Measurements from ENCODE around the gene LRRC39.
A peak's percentile ranks its signal among the peaks of the same experiment; 100 is the strongest.
"Not testable (repeated sequence)": the region's sequence is repeated elsewhere in the genome, so short reads cannot be mapped to it uniquely, and the experiment has no call there.

Gene LRRC39

DNA sequence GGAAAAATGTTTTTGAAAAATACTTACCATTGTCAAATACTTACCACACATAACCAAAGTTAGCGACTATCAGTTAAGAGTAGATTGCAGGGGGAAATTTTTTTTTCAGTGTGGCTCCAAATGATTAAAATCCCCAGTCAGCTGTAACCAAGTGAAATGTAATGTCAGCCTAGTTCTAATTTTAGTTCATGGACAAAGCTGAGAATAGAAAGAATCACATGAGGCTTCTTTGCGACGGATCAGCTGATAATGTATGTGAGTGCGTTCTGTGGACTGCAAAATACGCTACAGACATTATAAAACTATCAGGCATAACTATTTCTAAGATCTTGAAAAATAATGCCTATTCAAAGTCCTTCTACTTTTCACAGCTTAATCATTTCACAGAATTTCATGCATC lies at the start of gene LRRC39:
Gene LRRC39, minus strand, starts transcription at position 166 of the 400 bp plus-strand sequence. CDS start 9,740 bp downstream, outside the sequence.
- no peak for DNase-seq

- no peak for DNase-seq
These were observed 44.4 kb upstream of the LRRC39 start for GRCh38 chr1:100222428-100222827.

DNA sequence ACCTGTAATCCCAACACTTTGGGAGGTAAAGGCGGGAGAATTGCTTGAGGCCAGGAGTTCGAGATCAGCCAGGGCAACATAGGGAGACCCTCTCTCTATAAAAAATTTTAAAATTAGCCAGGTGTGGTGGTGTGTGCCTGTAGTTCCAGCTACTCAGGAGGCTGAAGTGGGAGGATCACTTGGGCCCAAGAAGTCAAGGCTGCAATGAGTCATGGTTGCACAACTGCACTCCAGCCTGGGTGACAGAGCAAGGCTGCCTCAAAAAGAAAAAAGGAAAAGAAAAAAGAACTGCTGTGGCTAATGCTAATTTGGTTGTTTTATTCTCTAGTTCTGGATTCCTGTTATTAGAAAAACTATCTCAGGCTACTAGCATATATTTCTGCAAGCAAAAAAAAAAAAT lies 41.8 kb upstream of the LRRC39 start:
- DNase-seq: no peak

- no peak for DNase-seq
These were observed 41.4 kb upstream of the LRRC39 start for GRCh38 chr1:100219457-100219856.

DNA sequence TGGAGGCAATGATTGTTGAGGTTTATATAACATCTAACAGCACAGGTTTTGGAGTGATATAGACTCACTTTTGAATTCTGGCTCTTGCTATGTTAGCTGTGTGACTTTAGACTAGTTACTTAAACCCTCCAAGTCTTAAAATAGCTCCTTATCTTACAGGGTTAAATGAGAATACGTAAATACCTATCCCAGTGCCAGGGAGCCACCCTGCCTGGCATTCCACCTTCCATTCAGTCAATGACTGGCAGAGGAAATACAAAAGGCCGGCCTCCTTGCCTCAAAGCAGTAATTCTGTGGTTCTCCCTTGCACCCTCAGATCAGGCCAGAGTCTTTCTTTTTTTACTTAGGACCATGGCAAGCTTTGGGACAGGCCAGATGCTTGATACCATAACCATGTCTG lies 39.8 kb upstream of the LRRC39 start:
- DNase-seq: no peak

GRCh38 chr1:100215101-100215500 lies 37.0 kb upstream of the LRRC39 start:
- DNase-seq: no peak

- no peak for DNase-seq
These were observed 35.1 kb upstream of the LRRC39 start for GRCh38 chr1:100213141-100213540.

GRCh38 chr1:100206301-100206700 lies 28.2 kb upstream of the LRRC39 start:
- DNase-seq: no peak

DNA sequence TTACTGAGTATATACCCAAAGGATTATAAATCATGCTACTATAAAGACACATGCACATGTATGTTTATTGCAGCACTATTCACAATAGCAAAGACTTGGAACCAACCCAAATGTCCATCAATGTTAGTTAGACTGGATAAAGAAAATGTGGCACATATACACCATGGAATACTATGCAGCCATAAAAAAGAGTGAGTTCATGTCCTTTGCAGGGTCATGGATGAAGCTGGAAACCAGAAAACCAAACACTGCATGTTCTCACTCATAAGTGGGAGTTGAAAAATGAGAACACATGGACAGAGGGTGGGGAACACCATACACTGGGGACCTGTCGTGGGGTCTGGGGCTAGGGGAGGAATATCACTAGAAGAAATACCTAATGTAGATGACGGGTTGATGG lies 27.5 kb upstream of the LRRC39 start:
- not testable (repeated sequence) for DNase-seq

GRCh38 chr1:100205103-100205502 lies 27.0 kb upstream of the LRRC39 start:
- DNase-seq: not testable (repeated sequence)

- DNase-seq: not testable (repeated sequence)
These were observed 24.6 kb upstream of the LRRC39 start for GRCh38 chr1:100202703-100203102.

DNA sequence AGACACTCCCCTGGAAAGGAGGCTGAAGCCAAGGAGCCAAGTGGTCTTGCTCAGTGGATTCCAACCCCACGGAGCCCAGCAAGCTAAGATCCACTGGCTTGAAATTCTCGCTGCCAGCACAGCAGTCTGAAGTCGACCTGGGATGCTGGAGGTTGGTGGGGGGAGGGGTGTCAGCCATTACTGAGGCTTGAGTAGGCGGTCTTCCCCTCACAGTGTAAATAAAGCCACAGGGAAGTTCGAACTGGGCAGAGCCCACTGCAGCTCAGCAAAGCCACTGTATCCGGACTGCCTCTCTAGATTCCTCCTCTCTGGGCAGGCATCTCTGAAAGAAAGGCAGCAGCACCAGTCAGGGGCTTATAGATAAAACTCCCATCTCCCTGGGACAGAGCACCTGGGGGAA lies 22.0 kb upstream of the LRRC39 start:
- DNase-seq: not testable (repeated sequence)

DNA sequence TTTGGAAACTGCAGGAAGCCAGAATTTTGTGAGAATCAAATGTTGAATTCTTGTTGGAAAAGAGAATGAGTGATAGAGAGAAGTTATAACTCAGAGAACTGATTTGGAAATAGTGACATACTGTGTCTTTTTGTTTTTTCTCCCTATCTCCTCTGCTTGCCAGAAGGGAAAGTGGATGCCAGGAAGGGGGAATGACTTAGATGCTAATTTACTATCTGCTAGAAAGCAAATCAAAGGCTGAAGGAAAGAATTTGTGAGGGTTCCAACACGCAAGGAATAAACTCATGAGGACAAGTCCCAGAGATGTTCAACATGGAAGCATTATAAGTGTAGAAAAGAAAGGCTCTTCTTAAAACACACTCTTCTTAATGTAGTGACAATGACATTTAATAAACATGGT lies 20.5 kb upstream of the LRRC39 start:
- DNase-seq: no peak

DNA sequence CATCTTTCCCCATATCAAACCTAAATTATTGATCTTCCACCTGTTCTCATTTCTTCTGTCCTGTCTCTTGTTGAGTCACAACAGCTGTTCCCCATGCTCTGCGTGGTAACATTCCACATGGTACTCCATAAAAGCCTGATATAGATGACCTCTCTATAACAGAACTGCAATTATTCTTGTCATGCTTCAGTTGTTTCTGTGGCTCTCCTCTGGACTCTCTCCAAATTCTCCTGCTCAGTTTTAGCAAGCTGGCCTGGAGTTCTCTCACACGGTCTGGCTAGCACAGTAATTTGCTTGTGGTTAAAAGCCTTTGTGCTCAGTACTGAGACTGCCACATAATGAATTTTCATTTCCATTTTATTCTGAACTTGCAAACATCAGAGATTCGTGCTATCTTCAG lies 10.6 kb upstream of the LRRC39 start:
- DNase-seq: peak; percentile 57

- DNase-seq: no peak
These were observed 9.9 kb upstream of the LRRC39 start for GRCh38 chr1:100187912-100188311.

DNA sequence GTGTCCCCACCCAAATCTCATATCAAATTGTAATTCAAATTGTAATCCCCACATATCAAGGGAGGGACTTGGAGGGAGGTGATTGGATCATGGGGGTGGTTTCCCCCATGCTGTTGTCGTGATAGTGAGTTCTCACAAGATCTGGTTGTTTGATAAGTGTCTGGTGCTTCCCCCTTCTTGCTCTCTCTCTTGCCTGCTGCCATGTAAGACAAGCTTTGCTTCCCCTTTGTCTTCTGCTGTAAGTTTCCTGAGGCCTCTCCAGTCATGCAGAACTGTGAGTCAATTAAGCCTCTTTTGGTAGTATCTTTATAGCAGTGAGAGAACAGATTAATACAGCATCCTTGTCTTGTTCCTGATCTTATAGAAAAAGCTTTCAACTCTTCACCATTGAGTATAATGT lies 6.5 kb upstream of the LRRC39 start:
- DNase-seq: no peak

DNA sequence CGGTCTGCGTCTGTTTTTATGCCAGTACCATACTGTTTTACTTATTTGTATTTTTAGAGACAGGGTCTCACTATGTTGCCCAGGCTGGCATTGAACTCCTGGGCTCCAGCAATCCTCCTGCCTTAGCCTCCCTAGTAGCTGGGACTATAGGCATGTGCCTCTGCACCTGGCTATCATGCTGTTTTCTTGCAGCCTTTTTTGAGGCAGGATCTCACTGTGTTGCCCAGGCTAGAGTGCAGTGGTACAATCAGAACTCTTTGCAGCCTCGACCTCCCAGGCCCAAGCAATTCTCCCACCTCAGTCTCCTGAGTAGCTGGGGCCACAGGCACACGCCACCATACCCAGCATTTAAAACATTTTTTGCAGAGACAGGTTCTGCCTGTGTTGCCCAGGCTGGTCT lies 5.3 kb upstream of the LRRC39 start:
- DNase-seq: no peak

DNA sequence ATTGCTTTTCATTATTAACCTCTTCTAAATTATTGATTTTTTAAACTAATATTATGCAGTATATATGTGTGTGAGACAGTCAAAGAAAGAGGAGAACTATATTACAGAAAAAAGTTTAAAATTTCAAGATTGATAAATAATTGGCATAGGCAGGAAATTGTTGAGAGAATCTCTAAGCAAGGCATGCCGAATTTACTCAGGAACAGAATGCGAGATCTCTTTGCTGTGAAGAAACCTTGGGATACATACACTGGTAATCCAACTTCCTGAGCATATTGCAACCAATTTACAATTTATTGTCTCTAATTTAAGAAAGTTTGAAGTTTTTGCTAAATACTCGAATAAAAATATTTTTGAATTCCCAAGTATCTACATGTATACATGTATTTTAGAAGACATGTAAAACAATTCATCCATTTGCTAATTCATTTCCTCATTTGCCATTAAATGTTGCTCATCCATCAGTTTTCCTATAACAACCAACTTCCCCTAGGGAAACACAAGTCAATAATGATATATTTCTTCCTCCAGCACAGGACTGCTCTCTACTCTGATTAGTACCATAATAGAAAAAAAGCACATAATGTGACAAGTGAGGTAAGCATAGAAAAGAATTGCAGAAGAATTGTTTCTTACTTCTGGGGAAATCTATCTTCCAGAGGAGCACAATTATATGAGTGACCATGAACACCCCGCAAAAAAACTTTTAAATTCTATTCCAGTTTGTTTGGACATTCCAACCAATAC lies 588 bp downstream of the LRRC39 start:
- no peak for DNase-seq

GRCh38 chr1:100168051-100168450 lies 10.0 kb downstream of the LRRC39 start:
- no peak for DNase-seq

DNA sequence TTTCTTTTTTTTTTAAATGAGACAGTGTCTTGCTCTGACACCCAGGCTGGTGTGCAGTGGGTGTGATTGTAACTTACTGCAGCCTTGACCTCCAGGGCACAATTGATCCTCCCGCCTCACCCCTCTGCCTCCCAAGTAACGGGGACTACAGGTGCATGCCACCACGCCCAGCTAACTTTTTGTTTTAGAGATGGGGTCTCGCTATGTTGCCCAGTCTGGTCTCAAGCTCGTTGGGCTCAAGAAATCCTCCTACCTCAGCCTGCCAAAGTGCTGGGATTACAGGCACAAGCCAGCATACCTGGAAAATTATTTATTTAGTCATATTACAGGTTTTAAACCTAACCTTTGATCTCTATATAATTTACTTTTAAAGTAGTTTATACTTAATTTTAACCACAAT lies 13.4 kb downstream of the LRRC39 start:
- no peak for DNase-seq

DNA sequence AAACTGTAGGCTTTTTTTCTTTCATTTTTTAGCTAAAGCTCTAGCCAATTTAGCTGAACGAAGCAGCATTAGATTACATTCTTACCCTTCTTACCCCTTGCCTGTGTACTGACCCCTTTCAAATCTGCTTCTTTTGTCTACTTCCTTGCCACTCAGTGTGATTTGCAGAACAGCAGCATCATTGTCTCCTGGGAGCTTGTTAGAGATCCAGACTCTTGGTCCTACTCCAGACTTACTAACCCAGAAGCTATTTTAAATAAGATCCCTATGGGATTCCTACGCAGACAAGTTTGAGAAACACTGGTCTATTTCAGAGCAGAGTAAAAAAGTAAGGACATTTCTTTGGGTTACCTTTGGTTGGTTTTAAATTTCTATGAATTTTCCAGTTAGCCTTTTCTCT lies 13.8 kb downstream of the LRRC39 start:
- DNase-seq: no peak

DNA sequence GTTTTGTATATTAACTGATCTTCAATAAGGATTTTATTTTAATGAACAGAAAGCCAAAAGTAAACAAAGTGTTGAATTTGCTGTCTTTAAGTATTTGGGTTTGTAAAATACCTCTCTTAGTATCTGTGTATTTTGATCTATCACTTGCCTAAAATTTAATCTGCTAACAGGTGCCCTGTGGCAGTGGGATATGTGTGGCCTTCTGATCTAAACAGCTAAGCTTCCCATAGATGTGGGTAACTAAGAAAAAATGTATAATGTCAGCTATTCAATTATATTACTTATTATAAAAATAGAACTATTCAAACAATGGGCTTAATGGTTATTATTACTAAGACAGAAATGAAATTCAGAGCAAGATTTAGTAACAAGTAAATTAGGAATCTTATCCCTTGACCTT lies 15.2 kb downstream of the LRRC39 start:
- no peak for DNase-seq

- no peak for DNase-seq
These were observed 25.8 kb downstream of the LRRC39 start for GRCh38 chr1:100152271-100152670.

- no peak for DNase-seq
These were observed 26.4 kb downstream of the LRRC39 start for GRCh38 chr1:100151679-100152078.

DNA sequence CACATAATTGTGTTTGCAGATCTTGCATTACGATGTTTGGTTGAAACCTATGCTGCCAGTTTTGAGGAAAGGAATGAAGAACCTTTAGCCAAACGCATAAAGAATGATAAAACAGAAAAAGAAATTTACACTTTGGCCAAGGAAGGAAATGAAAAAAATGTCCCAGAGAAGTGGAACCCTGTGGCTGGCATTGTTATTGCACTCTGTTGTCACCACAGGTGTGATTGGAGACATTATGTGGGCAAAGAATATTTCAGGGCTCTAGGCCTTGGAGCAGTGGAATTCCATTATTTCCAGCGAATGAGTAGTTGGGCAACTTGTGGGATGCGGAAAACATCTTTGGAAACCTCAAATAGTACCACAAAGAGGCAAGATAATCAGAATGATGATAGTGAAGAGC lies 30.2 kb downstream of the LRRC39 start:
- DNase-seq: no peak

Measured in NCI-H187 treated with DMSO at 0.1 percent for 48 hours (cell line).